OCI-LY3 (cell line): ENCODE results near the gene ARFGAP2.
A peak's percentile ranks its signal among the peaks of the same experiment; 100 is the strongest.

Experiments
- H2AFZ ChIP-seq: fragments of 200-600, 300-600 bp; shearing (Covaris generic); 2 replicates; pipeline ENCODE4 v1.6.0; 2014; ENCODE audit warnings: antibody characterized with exemption, low read depth, low read length
- H3K27ac ChIP-seq: fragments of 200-600, 300-600 bp; sonication (generic); 2 replicates; pipeline ENCODE4 v1.5.1; 2014; ENCODE audit warnings: mild to moderate bottlenecking, low read length, moderate library complexity, mixed read lengths
- H3K27me3 ChIP-seq: fragments of 200-600, 300-600 bp; sonication (generic); 2 replicates; pipeline ENCODE4 v1.6.1; 2014; ENCODE audit warnings: low read depth, low read length, mixed read lengths
- H3K36me3 ChIP-seq: fragments of 200-600, 300-600 bp; sonication (generic); replicated peaks from 2 replicates; pipeline ENCODE3; 2014; ENCODE audit warnings: low read depth, low read length, mixed read lengths
- H3K4me1 ChIP-seq: fragments of 300-600, 200-600 bp; sonication (generic); 2 replicates; pipeline ENCODE4 v1.6.1; 2014; ENCODE audit warnings: low read length, mixed read lengths
- H3K4me2 ChIP-seq: fragments of 200-600, 300-600 bp; sonication (generic); 2 replicates; pipeline ENCODE4 v1.6.1; 2014; ENCODE audit warnings: low read length, mixed read lengths
- H3K4me3 ChIP-seq: fragments of 300-600, 200-600 bp; sonication (generic); 2 replicates; pipeline ENCODE4 v1.5.1; 2014; ENCODE audit warnings: antibody characterized with exemption, mild to moderate bottlenecking, low read length, moderate library complexity
- H3K79me2 ChIP-seq: fragments of 300-600, 200-600 bp; shearing (Covaris generic); 2 replicates; pipeline ENCODE4 v1.6.1; 2014; ENCODE audit warnings: mild to moderate bottlenecking, low read length, mixed read lengths
- H3K9ac ChIP-seq: fragments of 300-600, 200-600 bp; shearing (Covaris generic); 2 replicates; pipeline ENCODE4 v1.6.0; 2014; ENCODE audit warnings: mild to moderate bottlenecking, low read length, moderate library complexity
- H3K9me3 ChIP-seq: fragments of 200-600, 300-600 bp; shearing (Covaris generic); 2 replicates; pipeline ENCODE4 v1.6.1; 2014; ENCODE audit warnings: low read length, mixed read lengths; ENCODE audit not compliant: insufficient read depth
- H4K20me1 ChIP-seq: fragments of 200-600, 300-600 bp; sonication (generic); 2 replicates; pipeline ENCODE4 v1.6.1; 2016; ENCODE audit warnings: low read length, mixed read lengths; ENCODE audit not compliant: insufficient read depth
- CTCF ChIP-seq: fragments of 200-600, 300-600 bp; sonication (generic); IDR thresholded peaks from 2 replicates; pipeline ENCODE4 v1.5.1; 2014; ENCODE audit warnings: antibody characterized with exemption, low read length, low read depth
- EZH2phosphoT487 ChIP-seq: fragments of 200-600 bp; shearing (Covaris generic); IDR thresholded peaks from 2 replicates; pipeline ENCODE4 v1.6.1; 2018; ENCODE audit warnings: antibody characterized with exemption, mixed run types, low read depth

Gene ARFGAP2

GRCh38 chr11:47176328-47177228, at the start of gene ARFGAP2:
ARFGAP2 (minus strand) TSS chr11:47176879; CDS start chr11:47176853, 26 bp downstream.
- Histone ChIP-seq H3K9me3 (no peaks in the 10 kb centered on the region), H4K20me1 (no peaks in the 10 kb centered on the region), H3K4me3 (peak within 1 kb of the TSS; percentile 98), H3K27me3 (no peaks in the 10 kb centered on the region), H3K4me2 (peak within 1 kb of the TSS; percentile 95), H3K4me1 (peaks cover 16% of the 10 kb centered on the region), H3K36me3 (peaks cover 30% of the 10 kb centered on the region), H3K9ac (peak within 1 kb of the TSS; percentile 98), H3K79me2 (peaks cover 49% of the 10 kb centered on the region), H3K27ac (peak within 1 kb of the TSS; percentile 81), H2AFZ (peak within 1 kb of the TSS; percentile 96)
- TF ChIP-seq EZH2phosphoT487 (no peak), CTCF (no peak)

GRCh38 chr11:47225552-47226400, 49.1 kb upstream of the ARFGAP2 start:
- Histone ChIP-seq H3K27ac (no peak overlapping the region), H3K9me3 (no peaks in the 10 kb centered on the region), H4K20me1 (0 out of 2 replicates have a peak, but pooled peaks cover 4% of the 10 kb centered on the region), H3K79me2 (no peaks in the 10 kb centered on the region), H3K36me3 (peaks cover 29% of the 10 kb centered on the region), H3K27me3 (no peaks in the 10 kb centered on the region), H3K9ac (no peak overlapping the region), H2AFZ (no peak overlapping the region), H3K4me2 (no peak overlapping the region), H3K4me1 (peaks cover 7% of the 10 kb centered on the region; the same call in 1 of the 2 replicates), H3K4me3 (no peak overlapping the region)
- no peak for TF ChIP-seq EZH2phosphoT487
- TF ChIP-seq CTCF, result no peak

- TF ChIP-seq EZH2phosphoT487 (no peak), CTCF (no peak)
- Histone ChIP-seq H2AFZ (no peak overlapping the region), H3K4me2 (no peak overlapping the region), H3K9me3 (no peaks in the 10 kb centered on the region), H3K9ac (no peak overlapping the region), H3K79me2 (peaks cover 5% of the 10 kb centered on the region; the same call in 1 of the 2 replicates), H3K27ac (no peak overlapping the region), H3K27me3 (no peaks in the 10 kb centered on the region), H4K20me1 (peaks cover 8% of the 10 kb centered on the region; the same call in 1 of the 2 replicates), H3K36me3 (peaks cover 42% of the 10 kb centered on the region), H3K4me1 (peaks cover 20% of the 10 kb centered on the region), H3K4me3 (no peak overlapping the region)
Measured at GRCh38 chr11:47222696-47223095, 46.0 kb upstream of the ARFGAP2 start.
